ENCODE data around the gene HCRT. TPM values are rescaled to one million over a fixed set of nuclear protein-coding genes. Genes with fewer than 3 reads are reported as not detected.
A peak's percentile ranks its signal among the peaks of the same experiment; 100 is the strongest.
"Not testable (repeated sequence)": the region's sequence is repeated elsewhere in the genome, so short reads cannot be mapped to it uniquely, and the experiment has no call there.

HCRT gene
- total and polyA plus RNA-seq, 7 donors: not detected

DNA sequence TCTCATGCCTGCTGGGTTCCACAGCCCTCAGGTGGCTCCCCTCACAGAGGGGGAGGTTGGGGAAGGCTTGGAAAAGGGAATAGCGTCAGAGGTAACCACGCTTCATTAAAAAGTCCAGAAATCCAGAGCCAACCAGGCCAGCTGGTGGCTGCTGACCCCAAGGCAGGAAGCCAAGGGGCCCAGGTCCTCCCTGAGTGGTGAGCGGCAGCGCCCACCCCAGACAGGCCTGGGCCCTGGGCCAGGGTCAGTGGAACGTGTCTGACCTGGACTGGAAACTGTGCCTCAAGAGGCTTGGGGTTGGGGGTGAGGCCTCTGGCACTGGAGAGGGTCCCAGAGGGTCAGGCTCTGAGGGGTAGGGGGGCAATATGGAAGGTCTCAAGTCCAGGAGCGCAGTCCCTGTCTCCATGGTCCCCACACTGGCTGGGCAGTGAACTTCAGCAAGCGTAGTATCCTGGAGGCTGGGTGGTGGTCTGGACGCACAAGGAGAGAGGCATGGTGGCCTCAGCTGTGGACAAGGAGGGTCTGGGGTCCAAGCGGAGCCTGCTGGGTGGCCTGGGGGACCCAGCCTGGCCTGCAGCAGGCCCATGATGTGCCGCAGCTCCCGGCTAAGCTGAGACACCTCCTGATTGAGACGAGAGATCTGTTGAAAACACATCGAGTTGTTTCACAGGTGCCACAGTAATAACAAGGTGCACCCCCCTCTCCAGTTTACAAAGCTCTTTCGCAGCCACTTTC lies 25.3 kb downstream of the HCRT start:
- no peaks in the 10 kb centered on the region for H3K27me3 ChIP-seq (ENCODE audit: insufficient read depth in 3 of 3, low read length in 2 of 3)
- no peaks in the 10 kb centered on the region for H3K4me1 ChIP-seq
- no peaks in the 10 kb centered on the region for H3K9me3 ChIP-seq
- intact Hi-C loops (cut with DNase I): no loop called here
- ATAC-seq (no peak), DNase-seq (no peak)
- TF ChIP-seq, protein P1, sequence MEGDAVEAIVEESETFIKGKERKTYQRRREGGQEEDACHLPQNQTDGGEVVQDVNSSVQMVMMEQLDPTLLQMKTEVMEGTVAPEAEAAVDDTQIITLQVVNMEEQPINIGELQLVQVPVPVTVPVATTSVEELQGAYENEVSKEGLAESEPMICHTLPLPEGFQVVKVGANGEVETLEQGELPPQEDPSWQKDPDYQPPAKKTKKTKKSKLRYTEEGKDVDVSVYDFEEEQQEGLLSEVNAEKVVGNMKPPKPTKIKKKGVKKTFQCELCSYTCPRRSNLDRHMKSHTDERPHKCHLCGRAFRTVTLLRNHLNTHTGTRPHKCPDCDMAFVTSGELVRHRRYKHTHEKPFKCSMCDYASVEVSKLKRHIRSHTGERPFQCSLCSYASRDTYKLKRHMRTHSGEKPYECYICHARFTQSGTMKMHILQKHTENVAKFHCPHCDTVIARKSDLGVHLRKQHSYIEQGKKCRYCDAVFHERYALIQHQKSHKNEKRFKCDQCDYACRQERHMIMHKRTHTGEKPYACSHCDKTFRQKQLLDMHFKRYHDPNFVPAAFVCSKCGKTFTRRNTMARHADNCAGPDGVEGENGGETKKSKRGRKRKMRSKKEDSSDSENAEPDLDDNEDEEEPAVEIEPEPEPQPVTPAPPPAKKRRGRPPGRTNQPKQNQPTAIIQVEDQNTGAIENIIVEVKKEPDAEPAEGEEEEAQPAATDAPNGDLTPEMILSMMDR (IDR thresholded peaks at IDR 0.05): no peak
- H3K36me3 ChIP-seq (ENCODE audit: insufficient read depth in 1 of 2, low read depth in 1 of 2): no peaks in the 10 kb centered on the region
- H3K27ac ChIP-seq: no peak overlapping the region
- 62 to 66% (median 63%) methylated on average over 14 of the region's 14 CpGs for WGBS, 3 donors
- H3K4me3 ChIP-seq: no peak overlapping the region

DNA sequence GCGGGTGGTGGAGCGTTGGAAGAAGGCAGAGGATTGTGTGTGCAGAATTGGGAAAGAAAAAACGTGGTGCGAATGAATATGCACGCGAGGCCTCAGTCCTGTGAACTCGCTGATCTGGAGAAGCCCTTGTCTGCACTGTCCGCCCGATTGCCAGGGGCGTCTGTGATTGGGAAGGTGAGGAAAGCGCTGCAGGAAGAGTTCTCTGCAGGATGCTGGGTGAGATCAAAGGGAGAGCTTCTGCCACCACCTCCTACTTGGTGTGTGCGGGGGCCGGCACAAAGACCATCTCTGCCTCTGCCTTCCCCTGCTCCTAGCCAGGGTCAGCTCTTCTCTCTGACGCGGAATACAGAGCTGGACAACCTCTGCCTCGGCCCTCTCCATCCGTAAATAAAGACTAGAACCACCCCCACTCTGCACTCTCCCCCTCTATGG lies 29.6 kb downstream of the HCRT start:
- intact Hi-C loops (cut with DNase I): loop anchor here in 1 of 2 donors (1.0 kb wide), 1 partner anchor 188 kb away; no protein-coding TSS in a partner anchor
- Histone ChIP-seq H3K27ac (peak overlapping the region; percentile 97), H3K36me3 (ENCODE audit: insufficient read depth in 1 of 2, low read depth in 1 of 2) (peaks cover 3 to 8% of the 10 kb centered on the region in 2 donors), H3K27me3 (ENCODE audit: insufficient read depth in 3 of 3, low read length in 2 of 3) (no peaks in the 10 kb centered on the region), H3K4me1 (peaks cover 26% of the 10 kb centered on the region), H3K4me3 (peak overlapping the region; percentile 100), H3K9me3 (no peaks in the 10 kb centered on the region)
- ATAC-seq (no peak), DNase-seq (no peak)
- 38 to 40% (median 39%) methylated on average over 17 of the region's 17 CpGs for WGBS, 3 donors
- TF ChIP-seq, protein P1 (IDR thresholded peaks at IDR 0.05): no peak

DNA sequence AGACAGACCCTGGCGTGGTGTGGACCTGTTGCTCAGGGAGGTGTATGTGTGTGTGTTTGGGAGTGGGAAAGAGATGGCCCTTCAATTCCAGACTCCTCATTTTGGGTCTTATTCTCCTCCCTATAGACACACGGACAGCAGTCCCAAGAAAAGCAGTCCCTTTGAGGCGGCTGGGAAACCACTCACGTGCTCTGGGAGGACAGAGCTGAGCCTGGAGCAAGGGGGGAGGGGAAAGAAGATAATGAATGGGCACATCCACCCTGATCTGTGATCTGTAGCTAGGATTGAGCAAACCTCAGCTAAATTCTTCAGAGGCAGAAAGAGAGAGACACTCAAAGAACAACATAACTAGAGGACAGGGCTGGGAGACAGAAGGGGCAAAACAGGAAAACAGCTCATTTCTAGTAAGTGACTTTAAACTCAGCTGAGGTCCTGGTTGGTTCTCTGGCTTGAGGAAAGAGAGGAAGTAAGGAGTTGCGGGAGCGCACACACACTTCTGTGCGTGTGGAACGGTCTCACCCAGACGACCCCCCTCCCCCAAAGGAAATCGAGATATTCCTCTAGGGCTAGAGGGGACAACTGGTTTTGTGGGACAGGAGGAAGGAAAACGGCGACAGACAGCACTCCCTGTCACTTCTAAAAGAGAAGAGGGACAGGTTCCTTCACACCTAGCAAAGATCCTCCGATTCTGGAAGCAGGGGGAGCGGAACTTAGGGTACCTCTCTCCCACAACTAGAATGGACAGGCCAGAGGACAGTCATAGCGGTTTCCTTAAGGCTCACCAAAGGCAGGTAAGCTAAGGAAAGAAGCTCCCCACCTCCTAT lies 31.1 kb downstream of the HCRT start:
- WGBS, 3 donors: 4 to 6% (median 6%) methylated on average over 15 of the region's 15 CpGs
- ATAC-seq: peak in 1 of 4 donors; percentile 19
- intact Hi-C loops (cut with DNase I): no loop called here

DNA sequence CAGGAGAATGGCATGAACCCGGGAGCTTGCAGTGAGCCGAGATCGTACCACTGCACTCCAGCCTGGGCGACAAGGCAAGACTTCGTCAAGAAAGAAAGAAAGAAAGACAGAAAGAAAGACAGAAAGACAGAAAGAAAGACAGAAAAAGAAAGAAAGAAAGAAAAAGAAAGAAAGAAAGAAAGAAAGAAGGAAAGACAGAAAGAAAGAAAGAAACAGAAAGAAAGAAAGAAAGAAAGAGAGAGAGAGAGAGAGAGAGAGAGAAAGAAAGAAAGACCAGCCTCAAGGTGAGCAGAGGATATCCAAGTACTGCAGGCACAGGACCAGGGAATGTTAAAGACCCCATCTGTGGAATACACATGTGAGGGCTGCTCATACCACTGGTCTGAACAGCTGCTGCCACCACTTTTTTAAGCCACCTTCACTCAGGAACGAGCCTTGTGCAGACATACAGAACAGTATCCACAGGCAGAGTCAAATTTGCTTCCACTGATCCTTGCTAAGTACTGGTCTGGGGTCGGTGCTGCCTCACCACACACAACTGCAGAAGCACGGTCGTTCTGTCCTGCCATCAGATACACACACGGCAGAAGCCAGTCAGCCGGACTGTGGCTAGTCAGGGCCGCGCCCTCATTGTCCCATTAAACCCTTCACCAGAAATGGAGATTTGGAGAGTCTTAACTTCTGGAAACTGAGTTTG lies 38.2 kb downstream of the HCRT start:
- Histone ChIP-seq H3K4me1 (peaks cover 47% of the 10 kb centered on the region), H3K4me3 (no peak overlapping the region), H3K9me3 (no peaks in the 10 kb centered on the region), H3K27ac (peak overlapping the region; percentile 57), H3K27me3 (ENCODE audit: insufficient read depth in 3 of 3, low read length in 2 of 3) (no peaks in the 10 kb centered on the region), H3K36me3 (ENCODE audit: insufficient read depth in 1 of 2, low read depth in 1 of 2) (peaks cover 0 to 26% of the 10 kb centered on the region in 2 donors)
- TF ChIP-seq, protein P1 (IDR thresholded peaks at IDR 0.05): no peak
- DNase-seq (no peak), ATAC-seq (no peak)
- intact Hi-C loops (cut with DNase I): no loop called here
- WGBS, 3 donors: 65 to 74% (median 68%) methylated on average over 13 of the region's 13 CpGs

More for the DNA sequence above, 31.1 kb downstream of the HCRT start:
- peaks cover 3 to 13% of the 10 kb centered on the region in 2 donors for H3K36me3 ChIP-seq (ENCODE audit: insufficient read depth in 1 of 2, low read depth in 1 of 2)
- no peaks in the 10 kb centered on the region for H3K27me3 ChIP-seq (ENCODE audit: insufficient read depth in 3 of 3, low read length in 2 of 3)
- H3K4me1 ChIP-seq: peaks cover 31% of the 10 kb centered on the region
- peak overlapping the region; percentile 100 for H3K4me3 ChIP-seq
- H3K9me3 ChIP-seq: no peaks in the 10 kb centered on the region
- TF ChIP-seq, protein P1 (IDR thresholded peaks at IDR 0.05): no peak
- DNase-seq: no peak
- peak overlapping the region; percentile 97 for H3K27ac ChIP-seq

DNA sequence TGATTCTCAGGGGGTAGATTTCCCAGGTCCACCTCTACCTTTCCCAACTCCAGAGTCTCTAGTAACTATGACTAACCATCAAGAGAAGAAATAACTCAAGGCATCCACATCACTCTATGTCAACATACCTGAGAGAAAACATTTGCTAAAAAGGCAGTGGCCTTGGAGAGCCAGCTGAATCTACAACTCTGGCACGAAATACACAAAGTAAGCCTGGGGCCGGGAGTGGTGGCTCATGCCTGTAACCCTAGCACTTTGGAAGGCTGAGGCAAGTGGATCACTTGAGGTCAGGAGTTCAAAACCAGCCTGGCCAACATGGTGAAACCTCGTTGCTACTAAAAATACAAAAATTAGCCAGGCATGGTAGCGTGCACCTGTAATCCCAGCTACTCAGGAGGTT lies 42.1 kb downstream of the HCRT start:
- intact Hi-C loops (cut with DNase I); H3K27me3 ChIP-seq (ENCODE audit: insufficient read depth in 3 of 3, low read length in 2 of 3); H3K9me3 ChIP-seq; H3K36me3 ChIP-seq (ENCODE audit: insufficient read depth in 1 of 2, low read depth in 1 of 2); H3K4me3 ChIP-seq: not testable (repeated sequence)
- DNase-seq (peak in 1 of 2 donors; percentile 72), ATAC-seq (peak; percentile 58 to 79 (median 70))
- Histone ChIP-seq H3K4me1 (peaks cover 65% of the 10 kb centered on the region), H3K27ac (peak overlapping the region; percentile 85)
- 23 to 33% (median 28%) methylated on average over 4 of the region's 4 CpGs for WGBS, 3 donors

Measured in psoas muscle (tissue), 8 donors.